DOHH2 (cell line): Measurements from ENCODE around the gene MRM2.

Experiments used
- EZH2phosphoT487 ChIP-seq: fragments of 200-600 bp; sonication (generic); IDR thresholded peaks from 2 replicates; pipeline ENCODE4 v1.6.1; 2017; ENCODE audit warnings: borderline replicate concordance, mild to moderate bottlenecking, antibody characterized with exemption, low read length, moderate library complexity, mixed read lengths
- TF ChIP-seq, protein P1 (sequence below): fragments of 200-600 bp; sonication (generic); IDR thresholded peaks from one replicate; pipeline ENCODE4 v1.5.1; 2014; ENCODE audit warnings: antibody characterized with exemption, mild to moderate bottlenecking, low read depth, low read length; ENCODE audit not compliant: poor library complexity, severe bottlenecking

DNA sequence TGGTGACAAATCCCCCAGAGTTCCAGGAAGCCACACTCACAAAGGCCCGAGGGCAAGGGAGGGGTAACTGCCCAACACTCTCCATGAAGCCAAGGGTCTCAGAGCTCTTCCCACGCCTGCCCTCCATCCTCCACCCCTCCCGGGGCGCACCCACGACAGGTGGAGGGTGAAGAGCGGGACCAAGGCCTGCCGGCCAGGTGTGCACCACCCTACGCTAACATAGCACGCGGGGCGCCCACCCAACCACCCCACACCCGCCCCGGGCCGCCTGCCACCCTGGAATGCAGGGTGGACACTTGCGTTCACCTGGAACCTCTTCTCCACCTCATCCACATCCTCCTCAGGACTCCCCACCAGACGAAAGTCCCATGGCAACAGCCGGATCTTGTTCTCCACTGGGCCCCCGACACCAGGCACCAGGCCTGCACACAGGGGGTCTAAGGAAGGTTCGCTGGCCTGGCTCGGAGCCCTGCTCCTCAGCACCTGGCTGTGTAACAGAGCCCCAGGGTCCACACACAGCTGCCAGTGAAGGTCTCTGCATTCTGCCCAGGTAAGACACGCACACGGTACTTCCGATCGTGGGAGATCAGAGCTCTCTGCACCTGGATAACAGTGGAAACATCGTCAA is 41.9 kb downstream of the MRM2 start:
- TF ChIP-seq, protein P1, sequence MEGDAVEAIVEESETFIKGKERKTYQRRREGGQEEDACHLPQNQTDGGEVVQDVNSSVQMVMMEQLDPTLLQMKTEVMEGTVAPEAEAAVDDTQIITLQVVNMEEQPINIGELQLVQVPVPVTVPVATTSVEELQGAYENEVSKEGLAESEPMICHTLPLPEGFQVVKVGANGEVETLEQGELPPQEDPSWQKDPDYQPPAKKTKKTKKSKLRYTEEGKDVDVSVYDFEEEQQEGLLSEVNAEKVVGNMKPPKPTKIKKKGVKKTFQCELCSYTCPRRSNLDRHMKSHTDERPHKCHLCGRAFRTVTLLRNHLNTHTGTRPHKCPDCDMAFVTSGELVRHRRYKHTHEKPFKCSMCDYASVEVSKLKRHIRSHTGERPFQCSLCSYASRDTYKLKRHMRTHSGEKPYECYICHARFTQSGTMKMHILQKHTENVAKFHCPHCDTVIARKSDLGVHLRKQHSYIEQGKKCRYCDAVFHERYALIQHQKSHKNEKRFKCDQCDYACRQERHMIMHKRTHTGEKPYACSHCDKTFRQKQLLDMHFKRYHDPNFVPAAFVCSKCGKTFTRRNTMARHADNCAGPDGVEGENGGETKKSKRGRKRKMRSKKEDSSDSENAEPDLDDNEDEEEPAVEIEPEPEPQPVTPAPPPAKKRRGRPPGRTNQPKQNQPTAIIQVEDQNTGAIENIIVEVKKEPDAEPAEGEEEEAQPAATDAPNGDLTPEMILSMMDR, result no peak
- no peak for TF ChIP-seq EZH2phosphoT487
